NCI-H2196 (cell line): ENCODE results near the gene TFF3.

ENCODE experiments used
- DNase-seq: peaks from one replicate; lab custom pipeline; 2025; ENCODE audit not compliant: unreplicated experiment; lab: John Stamatoyannopoulos, UW

The TFF3 gene

GRCh38 chr21:42315296-42315891 lies at the start of gene TFF3:
TFF3 (minus strand) TSS chr21:42315409; CDS start chr21:42315374, 35 bp downstream.
- peak; percentile 95 for DNase-seq

- no peak for DNase-seq
These were observed 49.2 kb upstream of the TFF3 start for GRCh38 chr21:42364304-42364865.

GRCh38 chr21:42363312-42363711 lies 48.1 kb upstream of the TFF3 start:
- DNase-seq = no peak

- DNase-seq = no peak
These were observed 47.5 kb upstream of the TFF3 start for GRCh38 chr21:42362700-42363099.

GRCh38 chr21:42362198-42362597 lies 47.0 kb upstream of the TFF3 start:
- no peak for DNase-seq

- DNase-seq = no peak
These were observed 46.1 kb upstream of the TFF3 start for GRCh38 chr21:42361286-42361685.

- DNase-seq = no peak
These were observed 45.1 kb upstream of the TFF3 start for GRCh38 chr21:42360317-42360716.

- no peak for DNase-seq
These were observed 43.7 kb upstream of the TFF3 start for GRCh38 chr21:42358937-42359336.

GRCh38 chr21:42358261-42358660 lies 43.1 kb upstream of the TFF3 start:
- DNase-seq = no peak

- DNase-seq = no peak
These were observed 42.1 kb upstream of the TFF3 start for GRCh38 chr21:42357307-42357706.

GRCh38 chr21:42356650-42357049 lies 41.4 kb upstream of the TFF3 start:
- DNase-seq = no peak

GRCh38 chr21:42356046-42356445 lies 40.8 kb upstream of the TFF3 start:
- no peak for DNase-seq

- DNase-seq = no peak
These were observed 38.4 kb upstream of the TFF3 start for GRCh38 chr21:42353623-42354022.

- DNase-seq = no peak
These were observed 37.4 kb upstream of the TFF3 start for GRCh38 chr21:42352441-42353095.

- DNase-seq = no peak
These were observed 36.6 kb upstream of the TFF3 start for GRCh38 chr21:42351626-42352440.

- DNase-seq = no peak
These were observed 35.8 kb upstream of the TFF3 start, which contains the start of gene TFF2 for GRCh38 chr21:42350927-42351426. TFF2 (minus strand) TSS chr21:42350994; CDS start chr21:42350957, 37 bp downstream.

- DNase-seq = no peak
These were observed 35.2 kb upstream of the TFF3 start for GRCh38 chr21:42350318-42350910.

- no peak for DNase-seq
These were observed 34.5 kb upstream of the TFF3 start for GRCh38 chr21:42349420-42350317.

GRCh38 chr21:42348762-42349161 lies 33.6 kb upstream of the TFF3 start:
- DNase-seq = no peak
